B cell (primary cell): Measurements from ENCODE around the gene CDKN2AIPNL. TPM values are rescaled to one million over a fixed set of nuclear protein-coding genes. Genes with fewer than 3 reads are reported as not detected.

Source experiments
- ATAC-seq: fragments of 200-7000 bp; cut with Tn5 transposase; one replicate; pipeline ENCODE4 v1.10.0; 2021; ENCODE audit warnings: low read depth, mild to moderate bottlenecking, moderate number of reproducible peaks, moderate library complexity
- CTCF ChIA-PET: fragments of 350-600 bp; sonication (Branson Sonifier 250); formaldehyde crosslinking; loops from one replicate; lab custom pipeline; 2021; ENCODE audit warnings: antibody characterized with exemption, inconsistent platforms; lab: Charles Lee
- POLR2A ChIA-PET: fragments of 350-600 bp; sonication (Branson Sonifier 250); formaldehyde crosslinking; loops from one replicate; lab custom pipeline; 2021; ENCODE audit warnings: antibody characterized with exemption; lab: Charles Lee
- DNase-seq: peaks from one replicate; pipeline ENCODE4 v3.0.0; 2013
- H2AFZ ChIP-seq: 2 replicates; pipeline ENCODE4 v1.6.1; 2012; ENCODE audit warnings: mild to moderate bottlenecking, low read depth, low read length; ENCODE audit not compliant: insufficient read depth, poor library complexity, severe bottlenecking
- H3K27ac ChIP-seq, 2 donors: 1 replicate in 1 of 2; 2 replicates in 1 of 2; pipeline ENCODE4 v1.5.1; 2012 to 2013; ENCODE audit warnings: low read length in 2 of 2, mild to moderate bottlenecking in 2 of 2, moderate library complexity in 1 of 2
- H3K27me3 ChIP-seq, 4 experiments: fragments of 200-600 bp in 1 of 4; sonication (generic) in 1 of 4; replicated peaks in 1 of 4; 1 replicate in 2 of 4; 2 replicates in 2 of 4; pipeline versions ENCODE4 v1.6.1 to v1.7.0; 2013 to 2016; ENCODE audit warnings: low read length in 3 of 4, mild to moderate bottlenecking in 2 of 4, mixed read lengths in 1 of 4, moderate library complexity in 1 of 4; ENCODE audit not compliant: insufficient read depth in 4 of 4, control insufficient read depth in 3 of 4; ENCODE audit errors: control extremely low read depth in 1 of 4
- H3K36me3 ChIP-seq, 2 experiments: replicated peaks in 1 of 2; 1 replicate in 1 of 2; 2 replicates in 1 of 2; pipeline versions ENCODE4 v1.6.1 to v1.7.1; 2013; ENCODE audit warnings: low read length in 1 of 2; ENCODE audit not compliant: insufficient read depth in 2 of 2, control insufficient read depth in 1 of 2; ENCODE audit errors: control extremely low read depth in 1 of 2, extremely low read depth in 1 of 2
- H3K4me1 ChIP-seq, 2 donors: fragments of 200-600 bp in 1 of 2; sonication (generic) in 1 of 2; 1 replicate in 1 of 2; 2 replicates in 1 of 2; pipeline versions ENCODE4 v1.5.1 to v1.6.1; 2013 to 2017; ENCODE audit warnings: low read length in 2 of 2; ENCODE audit not compliant: control insufficient read depth in 2 of 2, insufficient read depth in 2 of 2
- H3K4me2 ChIP-seq: replicated peaks from 2 replicates; pipeline ENCODE3; 2012; ENCODE audit warnings: mild to moderate bottlenecking, low read depth, low read length; ENCODE audit not compliant: poor library complexity, severe bottlenecking
- H3K4me3 ChIP-seq, 5 experiments: fragments of 200-600 bp in 1 of 5; sonication (generic) in 1 of 5; 1 replicate in 3 of 5; 2 replicates in 2 of 5; pipeline versions ENCODE4 v1.5.1 to v1.7.0; 2011 to 2016; ENCODE audit warnings: low read length in 4 of 5, mild to moderate bottlenecking in 4 of 5, low read depth in 2 of 5, control low read depth in 1 of 5, moderate library complexity in 1 of 5; ENCODE audit not compliant: insufficient read depth in 1 of 5; ENCODE audit errors: control extremely low read depth in 1 of 5, extremely low read depth in 1 of 5
- H3K79me2 ChIP-seq: fragments of 200-600 bp; sonication (generic); one replicate; pipeline ENCODE4 v1.6.0; 2016; ENCODE audit warnings: low read length; ENCODE audit not compliant: control insufficient read depth, insufficient read depth
- H3K9ac ChIP-seq: fragments of 200-600 bp; sonication (generic); 2 replicates; pipeline ENCODE4 v1.6.1; 2017; ENCODE audit warnings: mild to moderate bottlenecking, low read length, moderate library complexity
- H3K9me3 ChIP-seq, 3 donors: one replicate each; pipeline versions ENCODE4 v1.6.1 to v1.7.1; 2013; ENCODE audit warnings: low read length in 2 of 3; ENCODE audit not compliant: control insufficient read depth in 2 of 3, insufficient read depth in 1 of 3; ENCODE audit errors: control extremely low read depth in 1 of 3
- H4K20me1 ChIP-seq: 2 replicates; pipeline ENCODE4 v1.6.0; 2012; ENCODE audit warnings: mild to moderate bottlenecking, low read length; ENCODE audit not compliant: insufficient read depth, control insufficient read depth, poor library complexity, severe bottlenecking
- H3K27ac Mint-ChIP-seq: one replicate; pipeline ENCODE4 v1.8.0; 2021; ENCODE audit warnings: mixed read lengths
- H3K27me3 Mint-ChIP-seq: one replicate; pipeline ENCODE4 v1.8.0; 2021; ENCODE audit warnings: mixed read lengths
- H3K4me1 Mint-ChIP-seq: one replicate; pipeline ENCODE4 v1.8.0; 2021; ENCODE audit warnings: mixed read lengths
- H3K4me3 Mint-ChIP-seq: one replicate; pipeline ENCODE4 v1.8.0; 2021; ENCODE audit warnings: mixed read lengths
- H3K9me3 Mint-ChIP-seq: one replicate; pipeline ENCODE4 v1.8.0; 2022; ENCODE audit warnings: mixed read lengths; ENCODE audit not compliant: insufficient read depth
- EZH2 ChIP-seq: IDR thresholded peaks from 2 replicates; pipeline ENCODE4 v1.6.1; 2012; ENCODE audit warnings: borderline replicate concordance, low read depth, mild to moderate bottlenecking, moderate library complexity, low read length; ENCODE audit not compliant: insufficient read depth, poor library complexity, severe bottlenecking
- WGBS: methylation state at CpG from one replicate; pipeline ENCODE4 v1.1.5; 2013; ENCODE audit warnings: missing lambda C conversion rate; ENCODE audit not compliant: insufficient coverage; 5-methylcytosine and 5-hydroxymethylcytosine counted together
- intact Hi-C: fragments of 100-400 bp; cut with micrococcal nuclease; formaldehyde crosslinking; loops from one replicate; pipeline ENCODE4 v1.10.0; 2022
- polyA plus RNA-seq: library from polyadenylated mRNA; depleted of rRNA; stranded (reverse); fragments of >200 nt; gene quantifications from 2 replicates; pipeline ENCODE4 v1.2.3, GENCODE V29; 2012
- total RNA-seq, 2 donors: library from RNA; stranded (reverse); fragments of 120-200 nt in 1 of 2; gene quantifications; 1 replicate in 1 of 2; 2 replicates in 1 of 2; pipeline versions ENCODE4 v1.2.3 to v1.2.4, GENCODE V29; 2013 to 2022
- TF ChIP-seq, protein P1 (sequence below): fragments of 200-600 bp; IDR thresholded peaks from one replicate; pipeline ENCODE4 v1.8.0; 2022; ENCODE audit warnings: antibody characterized with exemption, mild to moderate bottlenecking

Gene CDKN2AIPNL
- total and polyA plus RNA-seq, 2 donors (not counting 1 experiment from before 2014, with no cell fraction given), result 11.2 to 17.2 TPM

DNA sequence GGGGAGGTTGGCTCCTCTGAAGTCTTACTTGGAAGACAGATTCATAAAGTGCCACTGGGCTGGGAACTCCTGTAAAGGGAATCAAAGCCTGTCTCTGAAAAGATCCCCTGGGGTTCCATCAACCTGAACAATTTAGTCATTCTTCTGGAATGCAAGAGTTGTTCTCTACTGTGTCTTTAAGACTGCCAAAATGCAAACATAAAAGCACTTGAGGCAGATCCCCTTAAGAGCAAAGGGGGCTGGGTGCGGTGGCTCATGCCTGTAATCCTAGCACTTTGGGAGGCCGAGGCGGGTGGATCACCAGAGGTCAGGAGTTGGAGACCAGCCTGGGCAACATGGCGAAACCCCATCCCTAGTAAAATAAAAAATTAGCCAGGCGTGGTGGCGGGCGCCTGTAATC, 16.7 kb downstream of the CDKN2AIPNL start:
- H3K4me3 Mint-ChIP-seq, result no peak overlapping the region
- no peak overlapping the region for H3K27ac Mint-ChIP-seq
- Histone ChIP-seq H3K4me3 (no peak overlapping the region), H3K79me2 (no peaks in the 10 kb centered on the region), H3K27me3 (no peaks in the 10 kb centered on the region), H3K27ac (no peak overlapping the region), H3K9ac (no peak overlapping the region), H3K4me2 (no peak overlapping the region), H4K20me1 (peaks cover 9% of the 10 kb centered on the region), H3K4me1 (no peaks in the 10 kb centered on the region), H3K9me3 (no peaks in the 10 kb centered on the region), H3K36me3 (peaks cover 20 to 66% of the 10 kb centered on the region in 2 experiments), H2AFZ (no peak overlapping the region)
- no peak for TF ChIP-seq EZH2
- TF ChIP-seq, protein P1, sequence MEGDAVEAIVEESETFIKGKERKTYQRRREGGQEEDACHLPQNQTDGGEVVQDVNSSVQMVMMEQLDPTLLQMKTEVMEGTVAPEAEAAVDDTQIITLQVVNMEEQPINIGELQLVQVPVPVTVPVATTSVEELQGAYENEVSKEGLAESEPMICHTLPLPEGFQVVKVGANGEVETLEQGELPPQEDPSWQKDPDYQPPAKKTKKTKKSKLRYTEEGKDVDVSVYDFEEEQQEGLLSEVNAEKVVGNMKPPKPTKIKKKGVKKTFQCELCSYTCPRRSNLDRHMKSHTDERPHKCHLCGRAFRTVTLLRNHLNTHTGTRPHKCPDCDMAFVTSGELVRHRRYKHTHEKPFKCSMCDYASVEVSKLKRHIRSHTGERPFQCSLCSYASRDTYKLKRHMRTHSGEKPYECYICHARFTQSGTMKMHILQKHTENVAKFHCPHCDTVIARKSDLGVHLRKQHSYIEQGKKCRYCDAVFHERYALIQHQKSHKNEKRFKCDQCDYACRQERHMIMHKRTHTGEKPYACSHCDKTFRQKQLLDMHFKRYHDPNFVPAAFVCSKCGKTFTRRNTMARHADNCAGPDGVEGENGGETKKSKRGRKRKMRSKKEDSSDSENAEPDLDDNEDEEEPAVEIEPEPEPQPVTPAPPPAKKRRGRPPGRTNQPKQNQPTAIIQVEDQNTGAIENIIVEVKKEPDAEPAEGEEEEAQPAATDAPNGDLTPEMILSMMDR, result no peak
- CTCF ChIA-PET, result interaction anchor here (1.0 to 1.1 kb wide), 2 partner anchors 11 to 183 kb away, joined by 3 read pairs; no protein-coding TSS in a partner anchor
- no peaks in the 10 kb centered on the region for H3K9me3 Mint-ChIP-seq
- intact Hi-C loops, result no loop called here
- ATAC-seq (no peak), DNase-seq (no peak)
- peaks cover 2% of the 10 kb centered on the region for H3K4me1 Mint-ChIP-seq
- 96% methylated on average over 4 of the region's 7 CpGs for WGBS
- POLR2A ChIA-PET, result no interaction called here
- H3K27me3 Mint-ChIP-seq, result no peaks in the 10 kb centered on the region

DNA sequence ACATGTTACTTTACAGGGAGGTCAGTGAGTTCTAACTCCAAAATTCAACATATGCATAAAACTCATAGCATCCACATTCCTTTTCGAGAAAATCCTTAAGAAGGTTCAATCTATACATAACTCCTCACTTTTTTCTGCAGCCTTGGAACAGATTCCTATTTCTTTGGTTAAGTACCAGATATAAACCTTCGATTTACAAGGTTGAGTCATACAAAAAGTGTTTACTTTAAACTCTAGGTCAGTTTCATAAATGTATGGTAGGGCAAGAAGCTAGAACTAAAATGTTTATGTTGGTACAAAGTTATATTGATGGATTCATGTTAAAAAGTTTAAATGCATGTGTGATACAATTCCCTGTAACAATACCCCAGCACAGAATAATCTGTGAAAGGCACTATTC, 19.4 kb downstream of the CDKN2AIPNL start:
- intact Hi-C loops, result no loop called here

More for the DNA sequence above, 19.4 kb downstream of the CDKN2AIPNL start:
- Histone ChIP-seq H3K27me3 (no peaks in the 10 kb centered on the region), H3K4me3 (no peak overlapping the region), H3K36me3 (peaks cover 27 to 74% of the 10 kb centered on the region in 2 experiments), H3K4me1 (no peaks in the 10 kb centered on the region), H4K20me1 (peaks cover 9% of the 10 kb centered on the region), H3K9ac (no peak overlapping the region), H3K27ac (no peak overlapping the region), H2AFZ (no peak overlapping the region), H3K79me2 (no peaks in the 10 kb centered on the region), H3K4me2 (no peak overlapping the region), H3K9me3 (peaks cover 0 to under 1% (median 0%) of the 10 kb centered on the region in 3 donors)
- Mint-ChIP-seq H3K4me3 (no peak overlapping the region), H3K27me3 (no peaks in the 10 kb centered on the region), H3K9me3 (no peaks in the 10 kb centered on the region), H3K4me1 (no peaks in the 10 kb centered on the region), H3K27ac (no peak overlapping the region)
- TF ChIP-seq, protein P1, result no peak
- WGBS, result no CpG with 5 or more reads among the region's 2 CpGs
- POLR2A ChIA-PET, result no interaction called here
- no peak for ATAC-seq
- no peak for DNase-seq
- CTCF ChIA-PET, result interaction anchor here (1.0 to 2.4 kb wide), 2 partner anchors 186 to 195 kb away, joined by 3 to 10 read pairs; no protein-coding TSS in a partner anchor
